ENCODE data around the gene TBC1D8.

TBC1D8 gene

GRCh38 chr2:101032084-101032776 is 119.0 kb downstream of the TBC1D8 start:
- no peak overlapping the region for H3K4me2 ChIP-seq (ENCODE audit: low read length)
- H3K4me1 ChIP-seq (ENCODE audit: control insufficient read depth, low read length): no peaks in the 10 kb centered on the region
- H3K9me3 ChIP-seq (ENCODE audit: control insufficient read depth, insufficient read depth, low read length): no peaks in the 10 kb centered on the region
- no peak overlapping the region for H3K4me3 ChIP-seq (ENCODE audit: low read length)
- H3K36me3 ChIP-seq (ENCODE audit: control insufficient read depth, low read length): no peaks in the 10 kb centered on the region
- no peaks in the 10 kb centered on the region for H3K9me2 ChIP-seq (replicated peaks; ENCODE audit: control insufficient read depth, low read length)
- no peaks in the 10 kb centered on the region for H3K79me2 ChIP-seq (ENCODE audit: control insufficient read depth, low read length)
- TF ChIP-seq EZH2phosphoT487 (IDR thresholded peaks at IDR 0.05; ENCODE audit: borderline replicate concordance, low read length) (no peak), CTCF (IDR thresholded peaks at IDR 0.05; ENCODE audit: low read depth, low read length, poor library complexity, severe bottlenecking) (no peak)
- no peaks in the 10 kb centered on the region for H3K27me3 ChIP-seq (ENCODE audit: control insufficient read depth, low read length)
- H3K27ac ChIP-seq (ENCODE audit: low read depth, low read length): no peak overlapping the region
- no peaks in the 10 kb centered on the region for H4K20me1 ChIP-seq (ENCODE audit: control insufficient read depth, insufficient read depth, low read depth, low read length)
- H3F3A ChIP-seq (ENCODE audit: control insufficient read depth, insufficient read depth): no peaks in the 10 kb centered on the region

GRCh38 chr2:101030866-101031554 is 120.2 kb downstream of the TBC1D8 start:
- Histone ChIP-seq H3K9me2 (replicated peaks; ENCODE audit: control insufficient read depth, low read length) (no peaks in the 10 kb centered on the region), H3K4me3 (ENCODE audit: low read length) (no peak overlapping the region), H3K27ac (ENCODE audit: low read depth, low read length) (no peak overlapping the region), H3K4me1 (ENCODE audit: control insufficient read depth, low read length) (no peaks in the 10 kb centered on the region), H3K79me2 (ENCODE audit: control insufficient read depth, low read length) (no peaks in the 10 kb centered on the region), H3F3A (ENCODE audit: control insufficient read depth, insufficient read depth) (no peaks in the 10 kb centered on the region), H3K9me3 (ENCODE audit: control insufficient read depth, insufficient read depth, low read length) (no peaks in the 10 kb centered on the region), H4K20me1 (ENCODE audit: control insufficient read depth, insufficient read depth, low read depth, low read length) (no peaks in the 10 kb centered on the region), H3K27me3 (ENCODE audit: control insufficient read depth, low read length) (no peaks in the 10 kb centered on the region), H3K36me3 (ENCODE audit: control insufficient read depth, low read length) (no peaks in the 10 kb centered on the region), H3K4me2 (ENCODE audit: low read length) (no peak overlapping the region)
- TF ChIP-seq CTCF (IDR thresholded peaks at IDR 0.05; ENCODE audit: low read depth, low read length, poor library complexity, severe bottlenecking): no peak
- no peak for TF ChIP-seq EZH2phosphoT487 (IDR thresholded peaks at IDR 0.05; ENCODE audit: borderline replicate concordance, low read length)

GRCh38 chr2:101027852-101028251 is 123.3 kb downstream of the TBC1D8 start:
- Histone ChIP-seq H3K4me1 (ENCODE audit: control insufficient read depth, low read length) (no peaks in the 10 kb centered on the region), H4K20me1 (ENCODE audit: control insufficient read depth, insufficient read depth, low read depth, low read length) (no peaks in the 10 kb centered on the region), H3K36me3 (ENCODE audit: control insufficient read depth, low read length) (no peaks in the 10 kb centered on the region)

More at GRCh38 chr2:101027852-101028251, 123.3 kb downstream of the TBC1D8 start:
- H3K4me2 ChIP-seq (ENCODE audit: low read length): no peak overlapping the region
- H3F3A ChIP-seq (ENCODE audit: control insufficient read depth, insufficient read depth): no peaks in the 10 kb centered on the region
- TF ChIP-seq EZH2phosphoT487 (IDR thresholded peaks at IDR 0.05; ENCODE audit: borderline replicate concordance, low read length) (no peak), CTCF (IDR thresholded peaks at IDR 0.05; ENCODE audit: low read depth, low read length, poor library complexity, severe bottlenecking) (no peak)
- no peaks in the 10 kb centered on the region for H3K27me3 ChIP-seq (ENCODE audit: control insufficient read depth, low read length)
- no peaks in the 10 kb centered on the region for H3K9me2 ChIP-seq (replicated peaks; ENCODE audit: control insufficient read depth, low read length)
- no peaks in the 10 kb centered on the region for H3K9me3 ChIP-seq (ENCODE audit: control insufficient read depth, insufficient read depth, low read length)
- no peaks in the 10 kb centered on the region for H3K79me2 ChIP-seq (ENCODE audit: control insufficient read depth, low read length)
- H3K4me3 ChIP-seq (ENCODE audit: low read length): no peak overlapping the region
- H3K27ac ChIP-seq (ENCODE audit: low read depth, low read length): no peak overlapping the region

Data from DOHH2 (cell line).